Heart left ventricle (tissue), 16 donors: ENCODE measurements around the gene ADCY3. TPM values are rescaled to one million over a fixed set of nuclear protein-coding genes. Genes with fewer than 3 reads are reported as not detected.

ENCODE experiments used
- ATAC-seq, 4 donors: fragments of 200-7000 bp; cut with Tn5 transposase; one replicate each; pipeline ENCODE4 v1.9.1; 2020 to 2022; ENCODE audit warnings: moderate library complexity in 4 of 4, mild to moderate bottlenecking in 3 of 4, moderate number of reproducible peaks in 1 of 4
- DNase-seq, 5 donors: peaks; one replicate each; pipeline ENCODE4 v3.0.0-alpha.2; 2020
- H3K27ac ChIP-seq, 12 donors: fragments of 200-600 bp; sonication (generic) in 4 of 12; one replicate each; pipeline versions ENCODE4 v1.5.0 to v1.8.0; 2016 to 2022; ENCODE audit warnings: mild to moderate bottlenecking in 2 of 12
- H3K27me3 ChIP-seq, 9 donors: fragments of 200-600 bp; sonication (generic) in 2 of 9; one replicate each; pipeline versions ENCODE4 v1.5.1 to v1.8.0; 2016 to 2022; ENCODE audit warnings: mild to moderate bottlenecking in 3 of 9
- H3K36me3 ChIP-seq, 9 donors: fragments of 200-600 bp; sonication (generic) in 2 of 9; one replicate each; pipeline versions ENCODE4 v1.5.0 to v1.8.0; 2018 to 2022; ENCODE audit warnings: mild to moderate bottlenecking in 2 of 9
- H3K4me1 ChIP-seq, 12 donors: fragments of 200-600 bp; sonication (generic) in 4 of 12; one replicate each; pipeline versions ENCODE4 v1.5.0 to v1.8.0; 2016 to 2022; ENCODE audit warnings: mild to moderate bottlenecking in 3 of 12
- H3K4me3 ChIP-seq, 12 donors: fragments of 200-600 bp; sonication (generic) in 4 of 12; one replicate each; pipeline versions ENCODE4 v1.5.0 to v1.8.0; 2017 to 2022; ENCODE audit warnings: mild to moderate bottlenecking in 9 of 12, moderate library complexity in 4 of 12
- H3K9me3 ChIP-seq, 12 donors: fragments of 200-600 bp; sonication (generic) in 4 of 12; one replicate each; pipeline versions ENCODE4 v1.5.0 to v1.8.0; 2016 to 2022; ENCODE audit warnings: mild to moderate bottlenecking in 1 of 12
- CTCF ChIP-seq, 12 donors: fragments of 200-600 bp; sonication (generic) in 4 of 12; IDR thresholded peaks; one replicate each; pipeline versions ENCODE4 v1.5.0 to v1.8.0; 2018 to 2022; ENCODE audit warnings: antibody characterized with exemption in 12 of 12, mild to moderate bottlenecking in 5 of 12
- POLR2A ChIP-seq, 2 donors: fragments of 450-650 bp; IDR thresholded peaks; one replicate each; pipeline ENCODE4 v1.6.1; 2017; ENCODE audit warnings: antibody characterized with exemption in 2 of 2, mild to moderate bottlenecking in 2 of 2, moderate library complexity in 2 of 2
- WGBS, 4 donors: extraction: QIAGEN DNeasy Blood & Tissue Kit in 2 of 4; methylation state at CpG; one replicate each; pipeline versions ENCODE4 v1.1.5 to v1.1.7; 2013 to 2018; 5-methylcytosine and 5-hydroxymethylcytosine counted together
- intact Hi-C, 10 donors: fragments of 100-400 bp; cut with DNase I; formaldehyde crosslinking; loops; one replicate each; pipeline versions ENCODE4 v1.11.1 to v1.14.2; 2022
- polyA plus RNA-seq, 2 donors: library from polyadenylated mRNA; stranded (reverse); fragments of 200-250 nt; gene quantifications; one replicate each; pipeline ENCODE4 v1.2.3, GENCODE V29; 2013
- total RNA-seq, 9 donors: library from RNA; depleted of rRNA in 2 of 9; stranded (reverse); fragments of >200 nt in 2 of 9; fragmentation: NEBNext Ultra II Directional in 3 of 9; extraction: Animal tissue kit (Norgen Biotek cat#: 25700) in 3 of 9; gene quantifications; one replicate each; pipeline versions ENCODE4 v1.1.0 to v1.2.4, GENCODE V29; 2016 to 2023
- donor health status: ischemic (EF 13 %, LVEDD 7.1; RV severe dilation, severe dysfunction).
- donor health status: healthy with polysubstance abuse.
- donor health status: DM: no; HTN: yes; CAD: no.
- donor health status: DM: no; HTN: no; CAD: no.
- donor health status: ischemic (EF 25% LVEDD 6.9; RV normal size, moderate dysfunction).
- donor health status: ischemic (EF 25% LVEDD 5.7; RV mildly dilated, moderate dysfunction).
- donor health status: healthy.
- donor health status: DM: yes; HTN: yes; CAD: no.
- donor health status: ischemic (EF 35%, LVEDD 5.7; RV mildly dilated, moderate dysfunction).
- donor health status: nonischemic (EF 11% LVEDD 7.7; RV severe dilation, severe dysfunction).
- donor health status: DM: yes; HTN: yes; CAD: no.
- donor health status: PGD.
- donor health status: ischemic (EF 29% LVEDD 5.4; RV normal size, mild dysfunction).
- donor health status: nonischemic (EF 23%, LVEDD 6.1; RV moderate dilation, normal function).

ADCY3 gene
- total and polyA plus RNA-seq, 11 donors, result 9.3 to 36.0 (median 14.4) TPM

GRCh38 chr2:24873619-24874018 is 46.4 kb downstream of the ADCY3 start:
- no peaks in the 10 kb centered on the region for H3K27me3 ChIP-seq
- intact Hi-C loops, result no loop called here
- no peak for TF ChIP-seq CTCF (IDR thresholded peaks at IDR 0.05)
- no peak for TF ChIP-seq POLR2A (IDR thresholded peaks at IDR 0.05)
- H3K4me1 ChIP-seq, result peaks cover 0 to 39% (median 10%) of the 10 kb centered on the region in 12 donors
- peak in 3 of 4 donors; percentile 42 to 48 (median 43) for ATAC-seq
- WGBS, 4 donors, result 68 to 92% (median 88%) methylated on average over 8 of the region's 8 CpGs
- H3K9me3 ChIP-seq, result no peaks in the 10 kb centered on the region
- no peaks in the 10 kb centered on the region for H3K36me3 ChIP-seq
- peak overlapping the region in 9 of 12 donors; percentile 14 to 81 (median 52) for H3K27ac ChIP-seq
- no peak for DNase-seq
- no peak overlapping the region for H3K4me3 ChIP-seq

- Histone ChIP-seq H3K9me3 (no peaks in the 10 kb centered on the region), H3K4me3 (no peak overlapping the region), H3K27me3 (no peaks in the 10 kb centered on the region), H3K27ac (peak overlapping the region in 11 of 12 donors; percentile 10 to 81 (median 46)), H3K4me1 (peaks cover 0 to 37% (median 10%) of the 10 kb centered on the region in 12 donors), H3K36me3 (no peaks in the 10 kb centered on the region)
- 95 to 98% (median 96%) methylated on average over 19 of the region's 19 CpGs for WGBS, 4 donors
- ATAC-seq (peak in 1 of 4 donors; percentile 10), DNase-seq (no peak)
- TF ChIP-seq POLR2A (IDR thresholded peaks at IDR 0.05) (no peak), CTCF (IDR thresholded peaks at IDR 0.05) (no peak)
- intact Hi-C loops, result no loop called here
Measured at GRCh38 chr2:24872344-24873115, 47.5 kb downstream of the ADCY3 start.

GRCh38 chr2:24871852-24872333 is 48.1 kb downstream of the ADCY3 start:
- Histone ChIP-seq H3K9me3 (no peaks in the 10 kb centered on the region), H3K27ac (peak overlapping the region in 10 of 12 donors; percentile 10 to 81 (median 48)), H3K4me1 (peaks cover 0 to 37% (median 10%) of the 10 kb centered on the region in 12 donors), H3K36me3 (no peaks in the 10 kb centered on the region), H3K27me3 (no peaks in the 10 kb centered on the region), H3K4me3 (no peak overlapping the region)
- 58 to 67% (median 63%) methylated on average over 12 of the region's 12 CpGs for WGBS, 4 donors
- peak in 3 of 4 donors; percentile 30 to 59 (median 41) for ATAC-seq
- TF ChIP-seq CTCF (IDR thresholded peaks at IDR 0.05), result no peak
- no peak for TF ChIP-seq POLR2A (IDR thresholded peaks at IDR 0.05)
- intact Hi-C loops, result no loop called here
- DNase-seq, result peak in 2 of 5 donors; percentile 43 to 66

GRCh38 chr2:24870891-24871705 is 48.9 kb downstream of the ADCY3 start:
- ATAC-seq (no peak), DNase-seq (no peak)
- peaks cover 0 to 37% (median 10%) of the 10 kb centered on the region in 12 donors for H3K4me1 ChIP-seq
- no peaks in the 10 kb centered on the region for H3K27me3 ChIP-seq
- H3K4me3 ChIP-seq, result no peak overlapping the region
- H3K9me3 ChIP-seq, result no peaks in the 10 kb centered on the region
- H3K36me3 ChIP-seq, result no peaks in the 10 kb centered on the region
- peak overlapping the region in 11 of 12 donors; percentile 15 to 81 (median 51) for H3K27ac ChIP-seq
- TF ChIP-seq CTCF (IDR thresholded peaks at IDR 0.05), result no peak
- TF ChIP-seq POLR2A (IDR thresholded peaks at IDR 0.05), result no peak
- intact Hi-C loops, result no loop called here
- WGBS, 4 donors, result 81 to 89% (median 87%) methylated on average over 16 of the region's 16 CpGs
